ENCODE measurements around the gene MYO10.

Gene MYO10

DNA sequence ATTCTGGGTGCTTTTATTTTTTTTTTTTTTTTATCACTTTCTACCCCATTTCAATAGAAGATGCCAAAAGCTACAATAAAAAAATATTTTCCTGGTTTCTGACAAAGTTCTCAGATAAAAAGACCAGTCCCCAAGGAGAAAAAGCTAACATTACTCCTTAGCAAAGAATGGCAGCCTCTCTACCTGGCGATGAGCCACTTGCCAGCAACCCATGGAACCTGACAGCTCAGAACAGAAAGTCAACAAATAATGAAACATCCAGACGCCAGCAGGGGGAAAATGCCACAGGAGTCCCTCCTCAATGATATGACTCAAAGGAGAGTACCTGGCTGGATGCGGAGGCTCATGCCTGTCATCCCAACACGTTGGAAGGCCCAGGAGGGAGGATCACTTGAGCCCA, 123.2 kb downstream of the MYO10 start:
- DNase-seq (ENCODE audit: low read depth, low spot score), result no peak

DNA sequence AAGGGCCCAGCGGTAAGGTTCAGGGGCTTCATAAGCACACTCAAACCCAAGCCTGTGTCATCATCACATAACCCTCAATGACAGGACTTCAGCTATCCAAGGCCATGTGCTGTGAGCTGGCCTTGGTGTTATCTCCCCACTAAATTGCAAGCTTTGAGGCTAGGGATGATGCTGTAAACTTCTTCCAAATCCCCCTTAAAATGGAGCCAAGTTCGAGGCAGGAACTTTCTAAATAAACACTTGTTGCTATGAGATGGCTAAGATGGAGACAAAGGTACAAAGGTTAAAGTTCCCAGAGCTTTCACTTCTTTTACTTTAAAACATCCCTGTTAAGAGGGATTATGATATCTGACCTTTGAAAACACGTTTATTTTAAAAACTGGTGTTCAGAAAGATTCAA, 123.6 kb downstream of the MYO10 start:
- no peak for DNase-seq (ENCODE audit: low read depth, low spot score)

DNA sequence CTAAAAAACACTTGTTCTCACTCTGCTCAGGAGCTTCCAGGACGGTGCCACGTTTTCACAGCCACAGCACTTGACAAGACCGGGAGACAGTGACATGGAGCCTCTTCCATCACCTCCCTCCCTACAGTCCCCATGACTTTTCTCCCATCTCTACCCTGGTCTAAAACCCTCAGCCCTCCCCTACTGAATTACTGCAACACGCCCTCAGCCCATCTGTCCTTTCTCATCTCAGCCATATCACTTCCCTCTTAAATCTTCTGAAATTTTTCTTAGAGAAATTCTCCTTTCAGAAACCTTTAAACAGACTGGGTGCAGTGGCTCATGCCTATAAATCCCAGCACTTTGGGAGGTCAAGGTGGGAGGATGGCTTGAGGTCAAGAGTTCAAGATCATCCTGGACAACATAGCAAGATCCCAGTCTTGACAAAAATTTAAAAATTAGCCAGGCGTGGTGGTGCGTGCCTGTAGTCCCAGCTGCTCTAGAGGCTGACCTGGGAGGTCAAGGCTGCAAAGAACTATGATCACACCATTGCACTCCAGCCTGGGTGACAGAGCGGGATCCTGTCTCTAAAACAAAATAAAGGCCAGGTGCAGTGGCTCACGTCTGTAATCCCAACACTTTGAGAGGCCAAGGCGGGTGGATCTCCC, 125.8 kb downstream of the MYO10 start:
- no peak for DNase-seq (ENCODE audit: low read depth, low spot score)

DNA sequence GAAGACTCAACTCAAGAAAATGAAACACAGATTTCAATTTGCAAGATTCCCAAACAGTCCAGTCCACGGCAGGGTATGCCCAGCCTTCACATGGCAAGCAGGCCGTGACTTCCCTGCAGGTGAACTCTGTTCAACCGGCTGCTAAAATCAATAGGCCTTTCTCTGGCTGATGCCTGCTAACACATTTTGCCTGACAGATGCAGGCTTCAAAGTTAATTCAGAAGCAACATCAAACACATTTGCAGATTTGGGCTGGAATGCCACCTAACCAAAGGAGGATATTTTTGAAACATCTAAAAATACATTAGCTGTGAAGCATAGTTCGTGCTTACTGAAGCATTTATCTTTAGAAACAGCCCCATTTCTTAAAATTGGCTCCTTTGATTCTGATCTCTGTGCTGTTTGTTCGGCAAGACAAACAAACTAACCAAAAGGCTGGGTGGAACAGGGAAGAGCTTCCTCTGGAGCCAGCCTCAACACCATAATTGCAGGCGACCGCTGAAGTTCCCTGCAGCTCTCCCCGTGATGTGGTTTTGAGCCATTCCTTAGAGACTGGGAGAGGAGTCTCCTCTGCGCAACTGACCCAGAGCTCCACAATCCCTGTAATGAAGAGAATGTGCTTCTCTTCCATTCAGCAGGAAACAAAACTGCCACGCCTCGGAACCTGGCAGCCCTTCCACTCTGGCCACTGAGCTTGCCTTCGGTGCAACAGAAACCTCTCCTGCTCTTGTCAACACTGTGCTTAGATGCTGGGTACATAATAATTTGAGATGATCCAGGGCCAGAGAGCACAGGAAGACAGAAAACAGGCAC, 126.5 kb downstream of the MYO10 start:
- DNase-seq (ENCODE audit: low read depth, low spot score), result no peak

DNA sequence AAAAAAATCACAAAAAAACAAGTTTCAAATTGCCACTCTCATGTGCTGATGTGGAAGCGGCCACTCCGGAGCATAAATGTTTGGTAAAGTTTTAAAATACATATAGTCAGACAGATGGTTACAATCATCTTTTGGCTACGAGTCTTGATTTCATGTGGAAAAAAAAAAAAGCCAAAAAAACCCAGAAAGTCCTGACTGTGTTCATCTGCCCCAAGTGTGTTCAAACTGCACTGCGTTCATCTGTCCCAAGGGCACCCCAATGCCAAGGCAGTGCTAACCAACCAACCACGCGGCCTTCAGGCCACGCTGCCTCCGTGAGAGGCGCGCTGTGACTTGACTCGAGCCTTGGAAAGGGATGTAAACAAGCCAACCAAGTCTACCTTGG, 127.1 kb downstream of the MYO10 start:
- no peak for DNase-seq (ENCODE audit: low read depth, low spot score)

DNA sequence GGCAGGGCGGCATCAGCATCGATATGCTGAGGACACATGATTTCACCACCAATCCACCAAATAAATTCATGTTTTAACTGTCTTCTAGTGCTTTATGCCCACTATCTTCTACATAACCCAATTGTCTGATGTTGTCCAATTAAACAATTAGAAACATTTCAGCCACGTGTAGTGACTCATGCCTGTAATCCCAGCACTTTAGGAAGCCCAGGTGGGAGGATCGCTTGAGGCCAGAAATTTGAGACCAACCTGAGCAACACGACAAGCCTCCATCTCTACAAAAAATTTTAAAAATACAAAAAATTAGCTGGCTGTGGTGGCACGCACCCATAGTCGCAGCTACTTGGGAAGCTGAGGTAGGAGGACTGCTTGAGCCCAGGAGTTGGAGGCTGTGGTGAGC, 128.1 kb downstream of the MYO10 start:
- no peak for DNase-seq (ENCODE audit: low read depth, low spot score)

DNA sequence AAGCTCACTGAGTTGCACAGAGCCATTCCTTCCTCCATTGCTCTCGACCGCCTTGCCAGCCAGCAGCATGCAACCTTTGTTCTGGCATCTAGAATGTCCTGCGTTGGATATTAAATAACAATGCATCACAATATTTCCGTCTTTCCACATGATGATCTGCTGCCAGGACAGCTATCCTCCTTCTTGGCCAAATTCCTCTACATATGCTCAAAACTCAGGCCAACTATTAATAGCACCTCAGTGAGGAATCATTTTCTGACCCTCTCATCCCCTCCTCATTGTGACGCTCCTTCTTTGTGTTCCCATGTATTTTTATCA, 128.6 kb downstream of the MYO10 start:
- DNase-seq (ENCODE audit: low read depth, low spot score), result no peak

DNA sequence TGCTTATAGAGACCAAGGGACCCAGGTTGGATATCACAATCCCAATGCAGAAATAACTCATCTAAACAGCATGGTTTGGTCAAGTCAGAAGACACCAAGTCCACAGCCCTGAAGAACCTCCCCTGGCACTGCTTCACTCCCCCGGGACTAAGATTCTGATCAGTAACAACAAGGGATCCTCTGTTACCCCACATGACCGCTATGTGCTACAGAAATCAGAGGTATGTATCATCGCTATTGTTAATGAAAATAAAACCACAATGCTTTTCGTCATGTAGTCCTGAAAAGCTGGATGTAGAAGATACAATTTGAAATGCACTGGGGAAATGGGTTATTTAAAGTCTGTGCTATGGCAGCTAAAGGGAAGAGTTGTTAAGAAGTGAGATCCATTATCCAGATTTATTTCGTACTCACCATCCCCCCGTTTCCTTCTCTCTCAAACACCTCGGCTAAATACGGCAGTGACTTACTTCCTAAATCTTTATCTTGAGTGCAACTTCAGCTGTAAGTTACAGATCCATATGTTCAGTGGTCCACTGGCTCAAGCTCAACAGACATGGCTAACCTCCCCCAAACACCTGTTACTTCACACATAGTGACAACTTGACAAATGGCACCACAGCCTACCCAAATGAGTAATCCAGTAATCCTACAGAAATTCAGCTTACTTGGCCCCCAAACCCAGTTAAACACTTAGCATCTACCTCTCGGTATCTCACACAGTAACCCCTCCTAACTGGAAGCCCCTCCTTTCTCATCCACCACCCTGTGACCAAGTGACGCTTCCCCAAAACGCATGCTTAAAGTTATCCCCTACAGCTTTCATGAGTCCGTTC, 129.2 kb downstream of the MYO10 start:
- no peak for DNase-seq (ENCODE audit: low read depth, low spot score)

DNA sequence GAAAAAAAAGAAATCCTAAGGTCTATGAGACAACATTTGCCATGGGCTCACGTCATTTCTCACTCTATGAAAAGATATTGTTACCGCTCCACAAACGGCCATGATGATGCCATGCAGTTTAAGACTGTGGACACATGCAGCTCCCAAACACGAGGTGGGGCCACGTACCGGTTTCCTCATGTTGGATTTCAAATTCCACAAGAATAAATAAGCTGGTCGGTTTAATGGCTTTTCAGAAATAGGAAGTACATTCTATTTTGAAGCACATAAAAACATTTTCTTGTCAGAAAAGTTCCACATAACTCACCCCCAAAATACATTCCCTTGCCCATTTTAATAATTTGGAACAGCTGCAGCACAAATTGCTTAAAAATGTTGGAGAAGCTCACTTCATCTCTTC, 130.6 kb downstream of the MYO10 start:
- DNase-seq (ENCODE audit: low read depth, low spot score), result no peak

DNA sequence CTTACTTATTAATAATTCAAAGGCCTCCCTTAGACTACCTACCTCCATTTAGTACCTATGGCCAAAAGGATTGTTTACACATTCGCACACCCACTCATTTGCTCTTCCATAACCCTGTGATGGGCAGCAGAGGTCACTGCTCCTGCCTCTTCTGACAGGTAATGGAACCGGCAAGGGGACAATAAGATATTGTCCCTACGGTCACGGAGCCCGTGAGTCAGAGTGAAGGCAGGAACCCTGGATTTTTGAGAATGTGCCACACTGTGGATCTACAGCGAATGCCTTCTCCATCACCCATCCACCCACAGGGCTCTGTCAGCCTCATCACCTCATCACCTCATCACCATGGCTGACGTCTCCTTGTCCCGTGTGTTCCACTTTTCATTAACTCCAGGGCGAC, 132.3 kb downstream of the MYO10 start:
- no peak for DNase-seq (ENCODE audit: low read depth, low spot score)

DNA sequence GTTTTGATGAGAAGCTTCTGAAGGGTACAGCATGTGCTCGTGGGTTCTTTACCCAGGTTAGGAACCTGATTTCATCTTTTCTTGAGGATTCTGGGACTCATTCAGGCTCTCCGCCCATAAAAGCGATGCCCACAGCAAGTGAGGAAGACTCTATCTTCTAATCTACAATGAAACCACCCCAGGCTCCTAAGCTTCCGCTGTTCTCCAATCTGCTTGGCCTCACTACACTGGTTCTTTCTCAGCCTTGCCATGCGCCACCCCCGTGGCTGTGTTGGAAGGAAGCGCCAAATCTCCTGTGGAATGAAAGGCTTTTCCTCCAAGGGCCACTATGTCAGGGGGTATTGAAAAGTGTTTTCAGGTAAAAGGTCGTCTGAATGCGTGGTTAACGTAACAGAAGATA, 135.6 kb downstream of the MYO10 start:
- no peak for DNase-seq (ENCODE audit: low read depth, low spot score)

DNA sequence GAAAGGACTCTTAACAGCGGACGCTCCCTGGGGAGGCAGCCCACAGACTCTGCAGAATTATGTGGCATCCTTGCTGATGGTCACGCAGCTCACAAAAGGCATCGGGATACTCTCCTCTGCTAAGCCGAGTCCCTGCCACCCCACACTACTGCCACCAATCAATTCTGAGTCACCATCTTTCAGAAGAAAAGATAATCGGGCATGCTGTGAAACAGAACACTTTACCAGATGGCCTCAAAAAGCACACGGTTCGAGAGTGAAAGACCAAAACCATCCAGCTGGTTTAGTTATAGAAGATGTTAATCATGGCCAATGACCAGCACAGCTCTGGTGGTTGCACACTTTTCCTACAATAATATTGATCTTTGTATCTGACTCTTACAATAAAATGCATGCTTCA, 136.3 kb downstream of the MYO10 start:
- no peak for DNase-seq (ENCODE audit: low read depth, low spot score)

DNA sequence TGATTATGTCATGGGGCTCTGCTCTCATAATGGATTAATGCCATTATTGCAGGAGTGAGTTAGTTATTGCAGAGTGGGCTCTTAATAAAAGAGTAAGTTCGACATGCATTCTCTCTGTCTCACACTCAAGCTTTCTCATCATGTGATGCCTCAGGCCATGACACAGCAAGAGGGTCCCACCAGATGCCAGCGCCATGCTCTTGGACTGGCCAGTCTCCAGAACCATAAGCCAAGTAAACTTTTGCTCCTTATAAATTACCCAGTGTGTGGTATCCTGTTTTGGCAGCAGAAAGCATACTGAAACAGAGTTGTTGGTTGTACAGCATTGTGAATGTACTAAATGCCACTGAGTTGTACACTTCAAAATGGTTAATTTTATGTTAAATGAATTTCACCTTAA, 138.1 kb downstream of the MYO10 start:
- DNase-seq (ENCODE audit: low read depth, low spot score), result no peak

DNA sequence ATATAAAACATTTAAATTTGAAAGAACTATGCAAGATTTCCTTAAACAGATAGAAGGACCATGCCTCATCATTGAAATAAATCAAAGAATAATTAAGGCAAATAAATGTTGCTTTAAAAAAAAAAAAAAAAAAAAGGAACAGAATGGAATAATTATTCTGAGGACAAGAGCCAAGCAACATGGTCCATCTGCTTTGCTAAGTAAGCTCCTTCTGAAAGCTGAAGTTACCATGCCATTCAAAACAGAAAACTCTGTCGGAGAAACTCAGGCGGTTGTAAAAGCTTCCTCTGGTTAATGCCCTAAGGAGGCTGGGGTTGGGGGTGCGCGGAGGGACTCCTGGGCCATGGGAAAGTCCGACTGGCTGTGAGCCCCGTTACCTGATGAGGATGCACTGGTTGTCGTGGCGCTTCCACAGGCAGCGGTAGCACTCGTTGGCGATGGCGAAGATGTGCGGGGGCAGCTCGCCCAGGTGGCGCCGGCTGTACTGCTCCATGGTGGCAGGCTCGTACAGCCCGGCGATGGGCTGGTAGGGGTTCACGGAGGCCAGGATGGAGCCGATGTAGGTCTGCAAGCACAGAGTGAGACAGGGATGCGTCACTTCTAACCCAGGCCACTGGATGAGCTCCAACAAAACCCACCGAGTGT, 141.7 kb downstream of the MYO10 start:
- DNase-seq (ENCODE audit: low read depth, low spot score), result no peak

DNA sequence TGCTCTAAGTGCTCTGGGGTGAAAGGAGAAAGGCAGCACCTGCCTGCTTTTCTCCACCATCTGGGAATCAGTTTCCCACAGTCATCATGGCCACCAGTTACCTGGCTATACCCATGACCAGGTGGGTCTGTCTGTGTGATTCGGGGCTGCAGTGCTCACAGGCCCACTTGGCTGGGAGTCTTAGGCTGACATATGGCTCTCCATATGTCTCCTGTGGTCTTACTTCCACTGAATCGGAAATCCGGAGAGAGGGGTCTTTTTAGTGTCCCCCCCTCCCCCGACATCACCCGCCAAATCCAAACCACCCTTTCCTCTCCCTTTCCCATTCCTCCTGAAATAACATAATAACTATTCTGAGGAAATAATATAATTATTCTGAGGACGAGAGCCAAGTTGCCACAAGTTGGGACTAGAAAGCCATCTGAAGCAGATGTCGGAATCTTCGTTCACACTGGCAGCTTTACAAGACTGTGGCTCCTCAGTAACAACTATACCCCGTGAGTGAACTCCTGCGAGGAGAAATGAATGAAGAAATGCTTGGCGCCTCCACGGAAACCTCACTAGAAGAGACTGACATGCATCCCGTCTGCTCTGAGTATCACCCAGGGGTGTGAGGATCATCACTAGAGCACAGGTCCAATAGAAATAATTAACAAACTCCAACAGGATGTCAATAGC, 143.4 kb downstream of the MYO10 start:
- no peak for DNase-seq (ENCODE audit: low read depth, low spot score)

DNA sequence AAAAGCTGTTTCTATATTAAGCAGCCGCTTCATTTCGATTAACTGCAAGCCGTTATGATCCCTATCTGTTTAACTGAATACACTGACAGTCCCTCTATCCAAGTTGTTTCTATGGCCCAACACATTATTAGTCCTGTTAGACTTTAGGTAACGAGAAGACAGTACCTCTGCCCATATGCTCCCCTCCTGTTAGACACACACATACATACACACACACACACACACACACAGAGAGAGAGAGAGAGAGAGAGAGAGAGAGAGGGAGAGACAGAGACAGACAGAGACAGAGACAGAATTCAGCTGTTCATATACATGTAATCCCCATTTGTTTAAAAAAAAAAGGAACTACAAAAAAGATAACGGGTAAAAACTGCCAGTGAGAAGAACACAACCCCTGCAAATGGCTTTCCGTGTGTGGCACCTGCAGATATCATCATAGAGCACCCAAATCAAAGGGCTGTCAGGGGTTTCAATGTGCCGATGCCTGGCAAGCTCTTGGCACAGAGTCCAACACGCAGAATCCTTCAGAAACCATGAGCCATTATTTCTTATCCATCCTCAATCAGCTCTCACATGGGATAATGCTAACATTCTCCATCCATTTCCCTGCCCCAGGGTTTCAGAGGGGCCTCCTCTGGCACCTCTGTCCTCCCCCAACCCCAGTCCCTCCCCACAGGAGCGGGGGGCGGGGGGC, 144.0 kb downstream of the MYO10 start:
- no peak for DNase-seq (ENCODE audit: low read depth, low spot score)

DNA sequence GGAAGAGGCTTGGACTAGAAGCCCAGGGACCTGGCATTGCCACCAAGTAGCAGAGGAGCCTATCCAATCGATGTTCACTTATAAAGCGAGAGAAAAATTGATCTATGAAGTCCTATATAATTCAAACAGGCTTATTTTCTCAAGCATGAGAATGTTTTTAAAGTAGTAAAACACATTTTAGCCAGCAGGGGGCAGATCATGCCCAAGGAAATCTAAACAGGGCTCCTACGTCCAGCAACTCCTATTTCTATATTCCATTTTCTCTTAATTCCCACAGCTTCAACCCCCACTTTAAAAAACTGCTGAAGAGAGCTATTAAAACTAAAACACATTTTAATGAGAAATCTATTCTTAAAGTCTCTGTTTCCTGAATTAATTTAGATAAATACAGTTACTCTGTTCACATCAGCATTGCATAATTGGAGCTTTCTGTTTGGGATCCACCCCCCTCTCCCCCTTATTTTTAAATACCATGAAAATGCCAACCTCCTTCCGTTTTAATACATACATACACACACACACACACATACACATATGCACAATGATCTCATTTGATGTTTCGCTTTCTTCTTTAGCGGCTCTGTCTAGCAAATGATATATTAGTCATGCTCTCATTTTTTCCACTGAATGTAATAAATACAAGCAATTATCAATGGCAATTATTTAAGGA, 144.9 kb downstream of the MYO10 start:
- no peak for DNase-seq (ENCODE audit: low read depth, low spot score)

DNA sequence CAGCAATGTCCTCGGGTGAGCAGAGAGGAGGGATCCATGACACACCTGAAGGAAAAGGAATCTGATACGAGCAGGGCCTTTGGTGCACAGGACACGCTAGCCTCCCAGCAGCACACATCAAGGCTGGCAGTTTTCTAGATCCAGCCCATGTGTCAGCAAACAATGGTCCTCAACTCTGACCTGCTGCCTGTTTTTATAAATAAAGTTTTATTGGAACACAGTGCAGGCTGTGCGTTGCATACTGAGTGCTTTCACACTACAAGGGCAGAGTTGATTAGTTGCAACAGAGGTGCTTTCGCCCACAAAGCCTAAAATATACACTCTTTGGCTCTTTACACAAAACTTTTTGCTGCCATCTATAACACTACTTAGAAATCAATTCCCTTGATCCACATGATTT, 147.1 kb downstream of the MYO10 start:
- no peak for DNase-seq (ENCODE audit: low read depth, low spot score)

DNA sequence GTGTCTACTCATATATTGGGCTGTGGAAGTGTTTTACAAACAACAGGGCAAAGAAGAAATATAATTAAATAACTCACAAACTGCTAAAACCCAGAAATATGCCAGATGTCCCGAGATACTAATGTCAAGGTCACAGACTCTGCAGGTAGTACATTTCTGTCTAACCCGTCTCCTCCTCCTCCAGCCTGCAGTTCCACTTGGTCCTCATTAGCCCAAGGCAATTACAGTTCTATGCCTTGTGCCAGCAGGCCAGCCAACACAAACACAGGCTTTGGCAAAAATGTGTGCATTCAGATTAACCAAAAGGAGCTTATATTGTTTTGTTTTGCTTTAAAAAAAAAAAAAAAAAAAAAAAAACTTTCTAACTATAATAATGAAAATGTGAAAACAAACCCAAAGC, 148.8 kb downstream of the MYO10 start:
- no peak for DNase-seq (ENCODE audit: low read depth, low spot score)
